ENCODE results near the gene PELI1.

DNA sequence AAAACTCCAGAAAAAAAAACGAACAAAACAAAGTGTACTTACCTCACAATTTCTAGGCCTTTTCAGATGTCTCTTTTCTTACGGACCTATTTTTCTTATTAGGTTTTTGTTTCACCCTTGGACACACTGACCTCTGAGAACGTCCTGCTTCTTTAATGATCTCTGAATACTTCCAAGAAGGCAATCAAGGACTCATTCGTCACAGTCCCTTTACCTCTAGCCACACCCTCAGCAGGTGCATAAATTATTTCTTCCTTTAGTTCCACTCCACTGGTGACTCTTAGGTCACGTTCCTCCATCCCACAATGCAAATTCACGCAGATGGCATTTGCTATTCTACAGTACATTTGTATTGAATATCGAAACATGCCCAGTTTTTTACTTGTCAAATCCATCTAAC, 21.9 kb downstream of the PELI1 start:
- TF ChIP-seq, protein P1, sequence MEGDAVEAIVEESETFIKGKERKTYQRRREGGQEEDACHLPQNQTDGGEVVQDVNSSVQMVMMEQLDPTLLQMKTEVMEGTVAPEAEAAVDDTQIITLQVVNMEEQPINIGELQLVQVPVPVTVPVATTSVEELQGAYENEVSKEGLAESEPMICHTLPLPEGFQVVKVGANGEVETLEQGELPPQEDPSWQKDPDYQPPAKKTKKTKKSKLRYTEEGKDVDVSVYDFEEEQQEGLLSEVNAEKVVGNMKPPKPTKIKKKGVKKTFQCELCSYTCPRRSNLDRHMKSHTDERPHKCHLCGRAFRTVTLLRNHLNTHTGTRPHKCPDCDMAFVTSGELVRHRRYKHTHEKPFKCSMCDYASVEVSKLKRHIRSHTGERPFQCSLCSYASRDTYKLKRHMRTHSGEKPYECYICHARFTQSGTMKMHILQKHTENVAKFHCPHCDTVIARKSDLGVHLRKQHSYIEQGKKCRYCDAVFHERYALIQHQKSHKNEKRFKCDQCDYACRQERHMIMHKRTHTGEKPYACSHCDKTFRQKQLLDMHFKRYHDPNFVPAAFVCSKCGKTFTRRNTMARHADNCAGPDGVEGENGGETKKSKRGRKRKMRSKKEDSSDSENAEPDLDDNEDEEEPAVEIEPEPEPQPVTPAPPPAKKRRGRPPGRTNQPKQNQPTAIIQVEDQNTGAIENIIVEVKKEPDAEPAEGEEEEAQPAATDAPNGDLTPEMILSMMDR (IDR thresholded peaks at IDR 0.05): no peak
- TF ChIP-seq POLR2A (IDR thresholded peaks at IDR 0.05): no peak

Measured in body of pancreas (tissue), 4 donors.